ENCODE results near the gene SAXO2. TPM values are rescaled to one million over a fixed set of nuclear protein-coding genes. Genes with fewer than 3 reads are reported as not detected.
"Not testable (repeated sequence)": the region's sequence is repeated elsewhere in the genome, so short reads cannot be mapped to it uniquely, and the experiment has no call there.

Gene SAXO2
- total RNA-seq, 1 donor from 2014 or later, result 2.3 TPM

DNA sequence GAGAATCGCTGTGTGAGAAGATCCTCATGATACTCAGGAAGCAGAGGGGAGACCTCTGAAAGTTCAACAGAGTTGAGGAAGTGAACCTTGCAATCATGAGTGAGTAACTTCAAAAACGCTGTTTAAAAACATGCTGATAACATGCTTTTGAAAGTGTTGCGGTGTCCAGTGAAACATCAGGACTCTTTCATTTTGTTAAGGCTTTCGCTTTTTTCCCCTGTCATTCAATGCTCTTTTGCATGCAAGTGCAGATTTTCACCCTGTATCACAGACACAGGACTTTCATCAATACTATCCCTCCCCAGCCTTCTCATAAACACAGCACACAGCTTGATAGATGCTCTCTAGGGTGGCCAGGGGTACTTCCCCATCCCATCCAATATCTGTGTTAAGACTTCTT is 23.9 kb downstream of the SAXO2 start:
- not testable (repeated sequence) for DNase-seq (ENCODE audit: low read depth)

DNA sequence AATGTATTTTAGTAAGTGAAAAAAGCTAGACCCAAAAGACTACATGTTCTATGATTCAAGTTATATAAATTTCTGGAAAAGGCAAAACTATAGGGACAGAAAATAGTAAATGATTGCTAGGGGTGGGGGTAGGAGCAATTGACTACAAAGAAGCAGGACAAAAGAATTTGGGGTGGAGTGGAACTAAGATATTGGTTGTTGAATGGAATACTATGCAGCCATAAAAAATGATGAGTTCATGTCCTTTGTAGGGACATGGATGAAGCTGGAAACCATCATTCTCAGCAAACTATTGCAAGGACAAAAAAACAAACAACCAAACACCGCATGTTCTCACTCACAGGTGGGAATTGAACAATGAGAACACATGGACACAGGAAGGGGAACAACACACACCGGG is 25.6 kb downstream of the SAXO2 start:
- DNase-seq (ENCODE audit: low read depth), result not testable (repeated sequence)

DNA sequence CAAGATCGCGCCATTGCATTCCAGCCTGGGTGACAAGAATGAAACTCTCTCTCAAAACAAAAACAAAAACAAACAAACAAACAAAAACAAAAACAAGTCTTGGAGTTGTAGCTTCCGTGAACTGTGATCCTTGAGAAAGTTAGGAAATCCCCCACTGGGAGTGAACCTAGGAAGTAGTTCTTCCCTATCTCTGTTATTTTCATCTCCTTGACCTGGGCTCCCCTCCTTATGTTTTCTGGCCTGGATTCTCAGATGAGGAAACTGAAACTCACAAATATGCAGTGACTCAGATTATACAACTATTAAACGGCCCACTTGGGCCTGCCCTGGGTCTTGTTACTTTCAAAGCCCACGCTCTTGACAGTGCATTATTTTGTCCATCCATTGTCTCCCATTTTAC is 29.7 kb downstream of the SAXO2 start:
- no peak for DNase-seq (ENCODE audit: low read depth)

DNA sequence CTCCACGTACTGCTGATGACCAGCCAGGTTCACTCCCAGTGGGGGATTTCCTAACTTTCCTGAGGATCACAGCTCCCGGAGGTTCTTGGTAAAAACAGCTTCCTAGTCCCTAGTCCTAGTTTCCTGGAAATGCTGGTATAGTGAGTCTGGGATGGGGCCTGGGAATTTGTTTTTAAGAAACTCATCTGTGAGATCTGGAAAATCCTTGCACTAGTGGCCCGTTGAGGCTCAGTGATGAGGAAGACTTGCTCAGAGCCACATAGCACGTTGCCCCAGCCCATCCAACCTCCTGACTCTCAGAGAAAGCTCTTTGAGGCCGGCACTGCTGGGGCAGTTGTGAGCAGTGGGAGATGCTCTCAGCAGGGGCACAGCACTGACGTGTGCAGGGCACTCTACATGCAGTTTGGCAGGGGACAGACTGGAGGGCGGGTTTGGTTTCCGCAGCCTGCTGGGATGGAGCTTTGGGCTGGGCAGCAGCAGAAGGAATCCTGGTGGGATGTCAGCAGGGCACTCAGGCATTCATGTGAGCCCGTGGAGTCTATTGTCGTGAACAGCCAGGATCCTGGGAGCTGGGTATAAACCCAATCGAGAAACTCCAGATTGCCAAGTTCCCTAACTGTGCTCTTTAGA is 31.6 kb downstream of the SAXO2 start:
- DNase-seq (ENCODE audit: low read depth), result no peak

DNA sequence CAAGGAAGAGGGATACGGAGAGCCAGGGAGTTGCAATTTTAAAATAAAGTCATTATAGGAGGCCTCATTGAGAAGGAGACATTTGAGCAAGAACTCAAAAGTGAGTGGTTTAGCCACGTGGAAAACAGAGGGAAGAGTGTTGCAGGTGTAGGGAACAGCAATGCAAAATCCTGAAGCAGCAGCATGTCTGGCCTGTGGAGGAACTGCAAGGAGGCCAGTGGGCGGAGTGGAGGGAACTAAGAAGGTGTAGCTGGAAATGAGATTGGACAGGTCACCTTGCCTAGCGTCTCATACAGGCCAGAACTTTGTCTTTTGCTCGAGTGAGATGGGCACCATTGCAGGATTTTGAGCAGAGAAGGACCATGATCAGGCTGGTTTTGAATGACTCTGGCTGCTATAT is 34.9 kb downstream of the SAXO2 start:
- no peak for DNase-seq (ENCODE audit: low read depth)

DNA sequence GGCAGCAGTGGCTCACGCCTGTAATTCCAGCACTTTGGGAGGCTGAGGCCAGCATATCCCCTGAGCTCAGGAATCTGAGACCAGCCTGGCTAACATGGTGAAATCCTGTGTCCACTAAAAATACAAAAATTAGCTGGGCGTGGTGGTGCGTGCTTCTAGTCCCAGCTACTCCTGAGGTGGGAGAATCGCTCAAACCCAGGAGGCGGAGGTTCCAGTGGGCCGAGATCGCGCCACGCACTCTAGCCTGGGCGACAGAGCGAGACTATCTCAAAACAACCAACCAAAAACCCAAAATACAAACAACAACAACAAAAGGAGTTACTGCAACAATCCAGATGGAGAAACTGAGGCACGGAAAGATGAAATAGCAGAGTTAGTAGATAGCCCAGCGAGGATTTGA is 35.4 kb downstream of the SAXO2 start:
- DNase-seq (ENCODE audit: low read depth), result no peak

DNA sequence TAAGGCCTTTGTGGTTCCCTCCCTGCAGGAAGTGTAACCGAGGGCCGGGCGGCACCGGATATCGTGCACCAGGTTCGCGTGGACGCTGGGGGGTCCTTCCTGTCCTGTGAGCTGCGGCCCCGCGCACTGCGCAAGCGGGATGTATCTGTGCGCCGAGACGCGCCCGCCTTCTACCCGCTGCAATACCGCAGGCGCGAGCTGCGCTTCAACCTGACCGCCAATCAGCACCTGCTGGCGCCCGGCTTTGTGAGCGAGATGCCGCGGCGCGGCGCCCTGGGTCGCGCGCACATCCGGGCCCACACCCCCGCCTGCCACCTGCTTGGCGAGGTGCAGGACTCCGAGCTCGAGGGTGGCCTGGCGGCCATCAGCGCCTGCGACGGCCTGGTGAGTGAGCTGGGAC is 35.9 kb downstream of the SAXO2 start:
- DNase-seq (ENCODE audit: low read depth), result no peak

DNA sequence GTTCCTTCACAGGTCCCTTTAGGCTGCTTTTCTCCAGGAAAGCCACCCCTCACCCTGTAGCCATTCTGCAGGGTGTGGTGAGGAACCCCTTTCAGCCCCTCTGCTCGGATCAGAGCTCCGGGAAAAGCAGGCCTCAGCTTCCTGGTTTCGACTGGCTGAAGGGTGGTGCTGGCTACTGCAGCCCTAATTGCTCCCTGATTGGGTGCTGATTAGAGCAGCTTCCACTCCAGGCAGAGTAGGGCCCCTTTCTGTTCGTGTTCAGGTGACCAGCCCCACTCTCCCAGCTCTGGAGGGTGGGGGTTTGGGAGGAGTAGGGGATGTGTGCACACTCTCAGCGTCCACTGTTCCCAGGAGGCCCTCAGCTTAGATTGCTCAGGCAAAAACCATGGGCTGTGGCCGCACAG is 36.9 kb downstream of the SAXO2 start:
- not testable (repeated sequence) for DNase-seq (ENCODE audit: low read depth)

DNA sequence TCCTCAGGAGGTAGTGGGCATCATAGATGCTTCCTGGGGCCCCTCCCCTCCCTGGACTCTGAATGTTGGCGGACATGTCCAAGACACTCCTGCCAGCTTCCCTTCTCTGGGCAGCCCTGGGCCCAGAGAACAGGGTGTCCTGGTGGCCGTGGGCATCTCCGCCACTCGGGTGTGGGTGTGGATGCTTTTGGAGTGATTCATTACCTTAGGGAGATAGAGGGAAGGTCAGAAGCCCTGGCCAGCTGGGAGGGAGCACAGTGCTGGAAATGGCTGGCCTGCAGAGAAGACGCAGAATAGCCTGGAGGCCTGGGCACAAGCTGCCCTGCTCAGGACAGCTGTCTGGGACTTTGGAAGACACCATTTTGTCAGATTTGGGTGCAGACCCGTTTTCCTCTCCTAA is 37.7 kb downstream of the SAXO2 start:
- DNase-seq (ENCODE audit: low read depth), result not testable (repeated sequence)

DNA sequence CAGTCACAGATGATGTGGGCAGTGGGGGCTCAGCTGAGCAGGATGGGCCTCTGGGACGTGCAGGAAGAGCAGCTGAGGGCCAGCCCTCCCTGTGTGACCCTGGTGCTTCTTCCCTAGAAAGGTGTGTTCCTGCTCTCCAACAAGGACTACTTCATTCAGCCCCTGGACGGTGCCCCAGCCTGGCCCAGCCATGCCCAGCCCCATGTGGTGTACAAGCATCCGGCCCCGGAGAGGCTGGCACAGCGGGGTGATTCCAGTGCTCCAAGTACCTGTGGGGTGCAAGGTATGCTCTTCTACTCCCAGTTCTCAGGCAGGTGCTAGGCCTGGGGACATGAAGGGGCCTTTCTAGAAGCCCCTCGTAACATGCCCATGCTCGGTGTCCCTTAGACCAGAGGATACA is 38.3 kb downstream of the SAXO2 start:
- no peak for DNase-seq (ENCODE audit: low read depth)

DNA sequence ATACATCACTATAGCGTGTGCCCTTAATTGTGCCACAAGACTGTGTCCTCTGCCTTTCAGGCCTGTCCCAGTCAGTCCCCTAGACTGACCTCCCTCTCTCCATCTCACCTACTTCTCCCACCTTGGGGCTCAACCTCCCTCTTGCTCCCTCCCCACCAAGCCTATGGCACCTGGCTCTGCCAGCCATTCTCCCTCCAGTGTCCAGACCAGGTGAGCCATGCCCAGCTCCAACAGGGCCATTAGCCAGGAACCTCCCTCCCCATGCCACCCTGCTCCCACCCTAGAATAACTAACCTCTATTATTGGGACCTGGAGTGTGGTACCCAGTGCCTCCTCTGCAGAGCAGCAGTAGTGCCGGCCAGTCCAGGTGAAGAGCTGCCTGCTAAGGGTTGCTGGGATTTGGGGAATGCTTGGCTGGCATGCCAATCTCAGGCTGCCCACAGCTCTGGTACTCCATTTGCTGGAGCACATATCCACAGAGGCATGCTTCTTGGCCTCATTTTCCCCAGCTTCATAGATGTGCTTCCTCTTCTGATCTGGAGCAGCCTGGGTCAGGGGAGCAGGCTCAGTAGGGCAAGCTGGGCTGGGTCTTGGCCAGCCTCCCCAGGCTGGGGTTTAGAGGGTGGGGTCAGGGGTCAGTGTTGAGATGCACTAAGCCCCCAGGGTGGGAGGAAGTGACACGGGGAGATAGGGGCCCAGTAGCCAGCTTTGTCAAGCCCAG is 38.8 kb downstream of the SAXO2 start:
- no peak for DNase-seq (ENCODE audit: low read depth)

DNA sequence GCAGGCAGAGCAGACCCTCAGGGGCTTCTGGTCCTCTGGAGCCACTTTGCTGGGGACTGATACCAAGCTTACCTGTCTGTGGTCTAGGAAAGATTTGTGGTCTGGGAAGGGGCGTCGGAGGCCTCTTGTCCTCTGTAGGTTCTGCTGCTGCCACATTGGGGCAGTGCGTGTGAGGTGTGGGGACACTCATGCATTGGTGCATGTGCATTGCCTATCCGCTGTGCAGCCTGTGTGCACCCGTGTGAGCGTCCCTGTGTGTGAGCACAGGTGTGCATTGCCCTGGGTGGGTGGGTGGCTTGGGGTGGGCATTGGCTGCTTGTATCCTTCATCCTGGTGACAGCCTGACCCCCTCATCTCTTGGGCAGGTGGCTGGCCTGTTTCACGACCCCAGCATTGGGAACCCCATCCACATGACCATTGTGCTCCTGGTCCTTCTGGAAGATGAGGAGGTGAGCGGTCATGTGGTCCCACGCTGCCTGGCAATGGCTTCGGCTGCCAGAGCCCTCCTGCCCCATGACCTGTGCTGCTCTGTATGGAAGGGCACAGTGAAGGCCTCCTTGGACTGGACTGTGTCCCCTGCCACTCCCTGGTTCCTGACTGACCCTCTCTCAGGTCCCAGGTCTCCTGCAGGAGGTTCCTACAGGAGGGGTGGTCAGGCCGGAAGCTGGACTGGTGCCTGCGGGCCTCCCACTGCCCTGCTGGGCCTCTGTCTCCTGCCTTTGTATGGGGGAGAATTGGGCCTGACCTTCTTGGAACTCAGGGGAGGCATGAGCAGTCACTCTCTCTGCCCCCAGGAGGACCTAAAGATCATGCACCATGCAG is 41.5 kb downstream of the SAXO2 start:
- DNase-seq (ENCODE audit: low read depth), result no peak

DNA sequence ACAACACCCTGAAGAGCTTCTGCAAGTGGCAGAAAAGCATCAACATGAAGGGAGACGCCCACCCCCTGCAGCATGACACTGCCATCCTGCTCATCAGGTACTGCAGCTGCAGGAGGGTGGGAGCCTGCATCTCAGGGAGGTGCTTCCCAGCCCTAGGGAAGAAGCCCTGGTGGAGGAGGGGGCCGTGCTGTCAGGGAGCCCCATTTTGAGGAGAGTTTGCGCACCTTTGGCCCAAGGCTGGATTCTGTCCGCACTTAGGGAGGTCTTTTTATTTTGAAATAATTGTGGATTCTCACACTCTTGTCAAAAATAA is 42.1 kb downstream of the SAXO2 start:
- DNase-seq (ENCODE audit: low read depth), result no peak

DNA sequence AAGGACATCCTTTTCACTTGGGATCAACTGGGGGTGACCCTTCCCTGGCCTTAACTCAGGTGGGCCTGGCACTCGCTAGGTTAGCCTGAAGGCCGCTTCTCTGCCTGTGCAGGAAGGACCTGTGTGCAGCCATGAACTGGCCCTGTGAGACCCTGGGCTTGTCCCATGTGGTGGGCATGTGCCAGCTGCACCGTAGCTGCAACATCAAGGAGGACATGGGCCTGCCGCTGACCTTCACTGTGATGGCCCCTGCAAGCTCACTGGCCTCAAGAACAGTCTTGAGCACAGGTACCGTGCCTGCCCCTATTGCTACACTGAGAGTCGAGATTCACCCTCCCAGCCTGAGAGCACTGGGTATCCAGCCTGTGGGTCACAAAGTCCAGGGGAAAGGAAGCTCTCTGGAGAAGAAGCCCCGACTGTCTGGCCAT is 43.0 kb downstream of the SAXO2 start:
- no peak for DNase-seq (ENCODE audit: low read depth)

DNA sequence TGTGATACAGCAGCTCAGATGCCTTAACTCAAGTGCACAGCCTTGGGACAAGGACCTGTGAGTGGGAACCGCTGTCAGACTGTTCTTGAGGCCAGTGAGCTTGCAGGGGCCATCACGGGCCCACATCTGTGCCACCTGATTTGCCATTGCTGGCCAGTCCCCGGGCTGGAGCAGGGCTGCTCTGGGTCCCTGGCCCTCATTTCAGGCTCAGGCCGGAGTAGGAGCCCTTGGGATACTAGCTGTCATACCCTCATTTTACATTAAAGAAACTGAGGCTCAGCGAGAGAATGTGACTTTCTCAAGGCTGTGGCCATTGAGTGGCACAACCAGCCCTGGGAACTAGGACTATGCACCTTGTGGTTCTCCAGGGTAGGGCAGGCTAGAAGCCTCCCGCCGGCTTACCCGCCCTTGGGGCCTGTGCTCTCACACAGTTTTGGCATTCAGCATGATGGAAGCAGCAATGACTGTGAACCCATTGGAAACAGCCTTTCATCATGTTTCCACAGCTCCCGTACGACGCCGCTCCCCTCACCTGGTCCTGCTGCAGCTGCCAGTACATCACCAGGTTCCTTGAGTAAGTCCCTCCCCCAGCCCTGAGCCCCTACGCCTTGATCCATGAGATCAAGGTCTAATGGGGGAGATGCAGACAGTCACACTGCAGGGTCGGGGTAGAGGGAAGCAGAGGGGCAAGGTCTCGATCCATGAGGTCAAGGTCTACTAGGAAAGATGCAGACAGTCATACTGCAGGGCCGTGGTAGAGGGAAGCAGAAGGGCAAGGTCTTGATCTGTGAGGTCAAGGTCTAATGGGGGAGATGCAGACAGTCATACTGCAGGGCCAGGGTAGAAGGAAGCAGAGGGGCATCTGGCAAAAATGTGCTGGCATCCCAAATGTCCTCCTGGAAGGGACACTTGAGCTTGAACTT is 44.4 kb downstream of the SAXO2 start:
- DNase-seq (ENCODE audit: low read depth), result no peak

DNA sequence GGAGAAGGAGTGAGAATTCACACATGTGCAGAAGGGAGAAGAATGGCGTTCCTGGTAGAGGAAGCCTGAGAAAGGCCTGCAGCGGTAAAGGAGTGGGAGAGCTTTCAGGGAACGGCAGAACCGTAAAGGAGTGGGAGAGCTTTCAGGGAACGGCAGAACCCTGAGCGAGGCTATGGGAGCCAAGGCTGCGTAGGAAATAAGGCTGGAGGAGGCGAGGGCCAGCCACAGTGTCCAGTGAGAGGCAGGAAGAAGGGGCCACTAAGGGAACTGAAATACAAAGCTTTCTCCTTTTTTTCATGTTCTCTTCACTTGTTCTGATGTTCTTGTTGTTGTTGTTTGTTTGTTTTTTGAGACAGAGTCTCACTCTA is 45.1 kb downstream of the SAXO2 start:
- no peak for DNase-seq (ENCODE audit: low read depth)

DNA sequence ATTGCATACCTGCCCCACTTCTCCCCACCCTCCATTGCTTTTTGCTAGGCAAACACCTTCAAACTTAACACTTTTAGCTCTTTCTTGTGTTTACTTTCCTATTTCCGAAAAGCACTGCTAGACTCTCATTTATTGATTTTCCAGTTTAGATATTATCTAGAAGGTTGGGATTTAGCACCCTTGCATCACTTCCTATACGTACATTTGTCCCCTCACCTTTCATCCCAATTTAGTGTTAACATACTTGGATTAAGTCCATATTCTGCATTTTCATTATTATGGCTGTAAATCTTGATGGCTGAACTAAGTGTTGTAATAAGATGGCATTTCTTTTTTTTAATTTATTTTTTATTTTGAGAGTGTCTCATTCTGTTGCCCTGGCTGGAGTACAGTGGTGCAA is 47.2 kb downstream of the SAXO2 start:
- no peak for DNase-seq (ENCODE audit: low read depth)

DNA sequence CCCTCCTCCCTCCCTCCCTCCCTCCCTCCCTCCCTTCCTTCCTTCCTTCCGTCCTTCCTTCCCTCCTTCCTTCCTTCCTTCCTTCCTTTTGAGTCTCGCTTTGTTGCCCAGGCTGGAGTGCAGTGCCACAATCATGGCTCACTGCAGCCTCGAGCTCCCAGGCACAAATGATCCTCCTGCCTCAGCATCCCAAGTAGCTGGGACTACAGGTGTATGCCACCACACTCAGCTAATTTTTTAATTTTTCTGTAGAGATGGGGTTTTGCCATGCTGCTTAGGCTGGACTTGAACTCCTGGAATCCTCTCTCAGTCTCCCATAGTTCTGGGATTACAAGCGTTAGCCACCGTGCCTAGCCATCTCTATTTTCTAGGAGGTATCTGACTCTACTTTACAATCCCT is 48.7 kb downstream of the SAXO2 start:
- DNase-seq (ENCODE audit: low read depth), result not testable (repeated sequence)

DNA sequence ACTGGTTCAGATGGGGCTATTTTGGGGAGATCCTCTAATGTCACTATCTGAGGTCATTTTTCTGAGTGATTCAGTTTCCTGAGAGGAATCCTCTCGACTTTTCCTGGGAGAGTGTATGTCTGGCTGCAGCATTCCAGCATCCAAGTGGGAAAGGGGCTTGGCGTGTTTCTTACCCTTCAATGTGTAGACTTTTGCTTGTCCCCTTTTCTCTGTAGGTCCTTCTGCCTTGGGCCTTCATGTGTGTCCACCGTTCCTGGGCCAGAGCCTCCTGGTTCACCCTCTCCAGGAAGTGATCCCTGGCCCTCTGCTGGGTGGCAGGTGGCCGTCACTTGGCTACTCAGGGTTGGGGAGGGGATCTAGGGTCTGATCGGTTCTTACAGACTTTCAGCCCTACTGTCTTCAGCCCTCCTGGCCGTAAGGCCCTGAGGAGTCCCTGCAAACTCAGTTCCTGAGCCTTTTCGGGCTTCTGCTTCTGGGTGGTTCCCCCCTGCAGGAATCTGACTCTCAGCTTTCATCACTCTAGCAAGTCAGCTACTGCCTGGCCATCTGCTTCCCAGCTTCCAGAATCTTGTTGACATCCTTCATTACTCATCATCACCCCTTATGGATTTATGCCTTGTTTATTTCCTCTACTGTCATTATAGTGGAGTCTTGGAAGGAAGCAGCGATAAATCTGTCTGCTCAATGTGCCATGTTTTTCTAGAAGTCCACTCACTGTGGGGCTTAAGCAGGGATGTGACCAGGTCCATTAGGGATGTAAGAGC is 50.1 kb downstream of the SAXO2 start:
- DNase-seq (ENCODE audit: low read depth), result no peak

DNA sequence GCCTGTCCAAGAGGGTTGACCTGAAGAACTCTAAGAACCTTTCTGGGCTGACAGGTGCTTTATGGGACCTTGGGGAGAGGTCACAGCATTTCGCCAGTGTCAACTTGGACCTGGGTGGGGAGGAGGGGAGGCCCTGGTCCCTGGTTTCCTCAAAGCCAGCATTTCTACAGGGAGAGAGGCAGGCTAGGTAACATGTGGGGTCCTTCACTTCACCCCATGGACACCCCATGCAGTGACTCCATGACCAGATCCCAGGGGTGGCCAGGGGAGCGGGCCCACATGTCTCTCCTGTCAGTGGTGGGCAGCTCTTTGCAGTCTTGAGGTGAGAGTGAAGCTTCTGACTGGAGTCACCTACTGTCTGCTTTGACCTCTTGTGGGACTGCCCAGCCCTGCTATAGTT is 50.8 kb downstream of the SAXO2 start:
- DNase-seq (ENCODE audit: low read depth), result no peak
